Vagina (tissue), 2 donors: ENCODE data around the gene RHEX. TPM values are rescaled to one million over a fixed set of nuclear protein-coding genes. Genes with fewer than 3 reads are reported as not detected.

Experiments used
- DNase-seq, 2 donors: peaks; one replicate each; pipeline ENCODE4 v3.0.0-alpha.2; 2017; ENCODE audit errors: extremely low spot score in 2 of 2
- H3K27ac ChIP-seq: fragments of 200-600 bp; sonication (generic); one replicate; pipeline ENCODE4 v1.5.1; 2019
- H3K27me3 ChIP-seq: fragments of 200-600 bp; sonication (generic); one replicate; pipeline ENCODE4 v1.5.1; 2019
- H3K36me3 ChIP-seq, 2 donors: fragments of 200-600 bp; sonication (generic); one replicate each; pipeline ENCODE4 v1.5.1; 2017 to 2019
- H3K4me1 ChIP-seq: fragments of 200-600 bp; sonication (generic); one replicate; pipeline ENCODE4 v1.5.1; 2019
- H3K4me3 ChIP-seq, 2 donors: fragments of 200-600 bp; sonication (generic); 1 replicate in 1 of 2; 2 replicates in 1 of 2; pipeline ENCODE4 v1.5.1; 2016 to 2019
- H3K9me3 ChIP-seq: fragments of 200-600 bp; sonication (generic); one replicate; pipeline ENCODE4 v1.5.1; 2019
- CTCF ChIP-seq, 3 experiments: fragments of 450-650 bp in 2 of 3; fragments of 200-600 bp in 1 of 3; sonication (generic) in 1 of 3; IDR thresholded peaks; one replicate each; pipeline ENCODE4 v1.5.1; 2017 to 2019; ENCODE audit warnings: antibody characterized with exemption in 3 of 3, mild to moderate bottlenecking in 2 of 3, moderate library complexity in 2 of 3
- POLR2A ChIP-seq, 2 donors: fragments of 450-650 bp; IDR thresholded peaks; one replicate each; pipeline ENCODE4 v1.6.1; 2017; ENCODE audit warnings: antibody characterized with exemption in 2 of 2, mild to moderate bottlenecking in 2 of 2, moderate library complexity in 2 of 2
- POLR2AphosphoS5 ChIP-seq, 2 donors: sonication (generic); formaldehyde crosslinking; IDR thresholded peaks; one replicate each; pipeline ENCODE4 v1.9.0; 2017; ENCODE audit warnings: antibody characterized with exemption in 2 of 2, mild to moderate bottlenecking in 2 of 2, low read depth in 1 of 2; ENCODE audit not compliant: insufficient read depth in 1 of 2
- intact Hi-C: fragments of 100-400 bp; cut with DNase I; formaldehyde crosslinking; loops from one replicate; pipeline ENCODE4 v1.15.1; 2023
- total RNA-seq: library from RNA; depleted of rRNA; stranded (reverse); fragments of >200 nt; gene quantifications from one replicate; pipeline ENCODE4 v1.2.3, GENCODE V29; 2016

Gene RHEX
- total RNA-seq, 1 donor from 2014 or later: 1.7 TPM

DNA sequence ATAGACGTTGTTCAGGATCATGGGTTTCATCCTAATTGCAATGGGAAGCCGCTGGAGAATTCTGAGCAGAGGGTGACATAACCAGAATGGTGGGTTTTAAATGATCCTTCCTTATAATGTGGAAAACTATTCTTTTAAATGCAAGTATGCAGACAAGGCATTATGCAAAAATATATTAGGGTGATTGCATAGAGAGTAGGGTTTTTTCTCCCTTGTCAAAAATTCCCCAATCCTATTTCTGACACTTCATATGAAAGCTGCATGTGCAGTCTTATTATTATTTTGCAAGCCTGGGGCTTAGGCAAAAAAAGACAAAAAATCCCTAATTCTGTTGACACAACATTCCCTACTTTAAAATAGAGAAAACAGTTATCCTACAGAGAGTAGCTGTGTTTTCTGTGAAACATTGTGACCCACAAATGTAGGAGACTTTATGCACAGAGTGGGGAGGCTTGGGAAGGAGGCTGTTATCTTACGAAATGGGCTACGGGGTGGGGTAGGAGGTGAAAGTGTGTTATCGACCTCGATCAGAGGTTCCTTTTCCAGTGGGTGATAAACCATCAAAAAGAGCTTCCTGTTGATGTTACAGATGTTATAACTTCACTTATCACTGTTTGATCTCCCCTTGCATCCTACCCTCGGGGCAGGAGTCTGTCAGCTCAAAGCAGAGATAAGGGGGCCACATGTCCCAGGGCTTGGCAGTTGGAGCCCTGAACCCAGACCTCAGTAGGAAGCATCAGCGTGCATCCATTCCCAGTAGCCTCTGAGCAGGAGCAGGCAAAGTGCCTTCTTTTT is 27.2 kb downstream of the RHEX start:
- no peaks in the 10 kb centered on the region for H3K27me3 ChIP-seq
- H3K27ac ChIP-seq: no peak overlapping the region
- H3K4me1 ChIP-seq: peaks cover 7% of the 10 kb centered on the region
- intact Hi-C loops: no loop called here
- H3K36me3 ChIP-seq: no peaks in the 10 kb centered on the region
- no peak for DNase-seq
- TF ChIP-seq POLR2A (IDR thresholded peaks at IDR 0.05) (no peak), POLR2AphosphoS5 (IDR thresholded peaks at IDR 0.05; ENCODE audit: insufficient read depth in 1 of 2, low read depth in 1 of 2) (no peak), CTCF (IDR thresholded peaks at IDR 0.05) (no peak)
- H3K9me3 ChIP-seq: no peaks in the 10 kb centered on the region
- no peak overlapping the region for H3K4me3 ChIP-seq

GRCh38 chr1:206081856-206082255 is 28.9 kb downstream of the RHEX start:
- Histone ChIP-seq H3K4me3 (no peak overlapping the region), H3K4me1 (no peaks in the 10 kb centered on the region), H3K27me3 (no peaks in the 10 kb centered on the region), H3K9me3 (no peaks in the 10 kb centered on the region), H3K36me3 (no peaks in the 10 kb centered on the region), H3K27ac (no peak overlapping the region)
- DNase-seq: no peak
- TF ChIP-seq POLR2AphosphoS5 (IDR thresholded peaks at IDR 0.05; ENCODE audit: insufficient read depth in 1 of 2, low read depth in 1 of 2) (no peak), POLR2A (IDR thresholded peaks at IDR 0.05) (no peak), CTCF (IDR thresholded peaks at IDR 0.05) (no peak)
- intact Hi-C loops: no loop called here

GRCh38 chr1:206082831-206083695 is 30.1 kb downstream of the RHEX start:
- no peak overlapping the region for H3K27ac ChIP-seq
- intact Hi-C loops: no loop called here
- H3K4me3 ChIP-seq: no peak overlapping the region
- no peaks in the 10 kb centered on the region for H3K27me3 ChIP-seq
- DNase-seq: no peak
- no peaks in the 10 kb centered on the region for H3K36me3 ChIP-seq
- TF ChIP-seq POLR2AphosphoS5 (IDR thresholded peaks at IDR 0.05; ENCODE audit: insufficient read depth in 1 of 2, low read depth in 1 of 2): no peak
- no peak for TF ChIP-seq CTCF (IDR thresholded peaks at IDR 0.05)
- TF ChIP-seq POLR2A (IDR thresholded peaks at IDR 0.05): no peak
- H3K9me3 ChIP-seq: no peaks in the 10 kb centered on the region
- no peaks in the 10 kb centered on the region for H3K4me1 ChIP-seq

DNA sequence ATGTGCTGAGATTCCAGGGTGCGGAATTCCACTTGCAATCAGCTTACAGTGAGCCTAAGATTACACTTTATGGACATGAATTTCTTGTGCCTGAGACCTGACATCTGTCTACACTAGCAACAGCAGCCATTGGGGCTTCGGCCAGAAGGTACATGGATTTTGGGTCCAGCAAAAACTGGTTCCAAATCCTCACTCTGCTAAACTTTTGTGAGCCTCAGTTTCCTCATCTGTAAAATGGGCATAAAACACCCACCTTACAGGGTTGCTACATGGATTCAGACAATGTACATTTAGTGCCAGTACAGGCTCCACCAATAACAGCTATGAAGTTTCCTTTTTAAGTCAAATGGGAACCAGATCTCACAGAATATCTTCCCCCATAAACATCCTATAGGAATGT is 30.8 kb downstream of the RHEX start:
- Histone ChIP-seq H3K9me3 (no peaks in the 10 kb centered on the region), H3K27ac (no peak overlapping the region), H3K4me3 (no peak overlapping the region), H3K4me1 (no peaks in the 10 kb centered on the region), H3K27me3 (no peaks in the 10 kb centered on the region), H3K36me3 (no peaks in the 10 kb centered on the region)
- DNase-seq: no peak
- intact Hi-C loops: no loop called here
- TF ChIP-seq POLR2AphosphoS5 (IDR thresholded peaks at IDR 0.05; ENCODE audit: insufficient read depth in 1 of 2, low read depth in 1 of 2) (no peak), POLR2A (IDR thresholded peaks at IDR 0.05) (no peak), CTCF (IDR thresholded peaks at IDR 0.05) (no peak)
